Osteoblast (primary cell): ENCODE data around the gene DIP2C. TPM values are rescaled to one million over a fixed set of nuclear protein-coding genes. Genes with fewer than 3 reads are reported as not detected.
A peak's percentile ranks its signal among the peaks of the same experiment; 100 is the strongest.

ENCODE experiments used
- DNase-seq: peaks from one replicate; pipeline ENCODE4 v3.0.0; 2011; ENCODE audit warnings: low spot score, mixed read lengths; ENCODE audit not compliant: insufficient read length; ENCODE audit errors: missing footprints
- H2AFZ ChIP-seq: 2 replicates; pipeline ENCODE4 v1.6.0; 2011; ENCODE audit warnings: mild to moderate bottlenecking, low read length
- H3K27ac ChIP-seq: 2 replicates; pipeline ENCODE4 v1.5.1; 2011; ENCODE audit warnings: mild to moderate bottlenecking, low read depth, low read length, moderate library complexity
- H3K27me3 ChIP-seq: 2 replicates; pipeline ENCODE4 v1.6.0; 2012; ENCODE audit warnings: mild to moderate bottlenecking, control low read depth, inconsistent platforms, low read length, moderate library complexity; ENCODE audit not compliant: insufficient read depth
- H3K36me3 ChIP-seq: 2 replicates; pipeline ENCODE4 v1.5.1; 2011; ENCODE audit warnings: mild to moderate bottlenecking, low read length, control low read depth, moderate library complexity; ENCODE audit not compliant: insufficient read depth
- H3K4me1 ChIP-seq: 2 replicates; pipeline ENCODE4 v1.5.1; 2011; ENCODE audit warnings: mild to moderate bottlenecking, low read length, control low read depth, moderate library complexity; ENCODE audit not compliant: insufficient read depth
- H3K4me2 ChIP-seq: 2 replicates; pipeline ENCODE4 v1.6.0; 2011; ENCODE audit warnings: mild to moderate bottlenecking, low read length; ENCODE audit not compliant: insufficient read depth
- H3K4me3 ChIP-seq: fragments of 200-600 bp; sonication (generic); 3 replicates; pipeline ENCODE4 v1.5.1; 2012; ENCODE audit warnings: mild to moderate bottlenecking, low read length, inconsistent platforms; ENCODE audit not compliant: insufficient read depth
- H3K79me2 ChIP-seq: 2 replicates; pipeline ENCODE4 v1.6.0; 2012; ENCODE audit warnings: mild to moderate bottlenecking, low read length, control low read depth, inconsistent platforms; ENCODE audit not compliant: insufficient read depth
- H3K9me3 ChIP-seq: 2 replicates; pipeline ENCODE4 v1.5.1; 2011; ENCODE audit warnings: low read depth, low read length, control low read depth
- H4K20me1 ChIP-seq: 2 replicates; pipeline ENCODE4 v1.6.0; 2012; ENCODE audit warnings: mild to moderate bottlenecking, low read length, control low read depth; ENCODE audit not compliant: insufficient read depth
- total RNA-seq: library from RNA; depleted of rRNA; stranded (reverse); fragments of >200 nt; gene quantifications from 2 replicates; pipeline ENCODE4 v1.2.3, GENCODE V29; 2012
- TF ChIP-seq, protein P1 (sequence below): IDR thresholded peaks from 2 replicates; pipeline ENCODE4 v1.5.1; 2011; ENCODE audit warnings: mild to moderate bottlenecking, low read depth, low read length, moderate library complexity; ENCODE audit errors: extremely low read depth

Gene DIP2C
- total RNA-seq, 1 donor, result 36.9 TPM

DNA sequence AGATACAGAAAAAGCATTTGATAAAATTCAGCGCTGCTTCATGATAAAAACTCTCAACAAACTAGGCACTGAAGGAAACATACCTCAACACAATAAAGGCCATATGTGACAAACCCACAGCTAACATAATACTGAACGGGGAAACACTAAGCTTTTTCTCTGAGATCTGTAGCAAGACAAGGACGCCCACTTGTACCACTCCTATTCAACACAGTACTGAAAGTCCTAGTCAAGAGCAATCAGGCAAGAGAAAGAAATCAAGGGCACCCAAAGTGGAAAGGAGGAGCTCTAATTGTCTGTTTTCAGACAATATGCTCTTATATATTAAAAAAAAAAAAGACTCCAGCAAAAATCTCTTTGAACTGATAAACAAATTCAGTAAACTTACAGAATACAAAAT lies 13.3 kb downstream of the DIP2C start:
- H3K4me1 ChIP-seq, result peaks cover 9% of the 10 kb centered on the region
- no peaks in the 10 kb centered on the region for H3K27me3 ChIP-seq
- H3K79me2 ChIP-seq, result peaks cover 89% of the 10 kb centered on the region
- TF ChIP-seq, protein P1, sequence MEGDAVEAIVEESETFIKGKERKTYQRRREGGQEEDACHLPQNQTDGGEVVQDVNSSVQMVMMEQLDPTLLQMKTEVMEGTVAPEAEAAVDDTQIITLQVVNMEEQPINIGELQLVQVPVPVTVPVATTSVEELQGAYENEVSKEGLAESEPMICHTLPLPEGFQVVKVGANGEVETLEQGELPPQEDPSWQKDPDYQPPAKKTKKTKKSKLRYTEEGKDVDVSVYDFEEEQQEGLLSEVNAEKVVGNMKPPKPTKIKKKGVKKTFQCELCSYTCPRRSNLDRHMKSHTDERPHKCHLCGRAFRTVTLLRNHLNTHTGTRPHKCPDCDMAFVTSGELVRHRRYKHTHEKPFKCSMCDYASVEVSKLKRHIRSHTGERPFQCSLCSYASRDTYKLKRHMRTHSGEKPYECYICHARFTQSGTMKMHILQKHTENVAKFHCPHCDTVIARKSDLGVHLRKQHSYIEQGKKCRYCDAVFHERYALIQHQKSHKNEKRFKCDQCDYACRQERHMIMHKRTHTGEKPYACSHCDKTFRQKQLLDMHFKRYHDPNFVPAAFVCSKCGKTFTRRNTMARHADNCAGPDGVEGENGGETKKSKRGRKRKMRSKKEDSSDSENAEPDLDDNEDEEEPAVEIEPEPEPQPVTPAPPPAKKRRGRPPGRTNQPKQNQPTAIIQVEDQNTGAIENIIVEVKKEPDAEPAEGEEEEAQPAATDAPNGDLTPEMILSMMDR, result no peak
- DNase-seq, result peak; percentile 80
- H3K9me3 ChIP-seq, result no peaks in the 10 kb centered on the region
- peaks cover 50% of the 10 kb centered on the region for H4K20me1 ChIP-seq
- no peaks in the 10 kb centered on the region for H3K36me3 ChIP-seq
- H3K4me2 ChIP-seq, result no peak overlapping the region
- H3K4me3 ChIP-seq, result no peak overlapping the region
- H2AFZ ChIP-seq, result no peak overlapping the region
- H3K27ac ChIP-seq, result no peak overlapping the region

DNA sequence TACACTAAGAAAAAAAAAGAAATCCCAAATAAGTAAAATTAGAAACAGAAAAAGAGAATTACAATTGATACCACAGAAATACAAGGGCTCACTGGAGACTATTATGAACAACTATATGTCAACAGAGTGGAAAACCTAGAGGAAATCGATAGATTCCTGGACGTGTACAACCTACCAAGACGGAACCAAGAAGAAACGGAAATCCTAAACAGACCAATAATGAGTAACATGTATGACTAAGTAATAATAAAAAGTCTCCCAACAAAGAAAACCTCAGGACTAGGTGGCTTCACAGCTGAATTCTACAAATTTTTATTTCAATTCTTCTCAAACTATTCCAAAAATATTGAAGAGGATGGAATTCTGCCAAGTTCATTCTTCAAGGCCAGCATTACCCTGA lies 13.9 kb downstream of the DIP2C start:
- peaks cover 49% of the 10 kb centered on the region for H4K20me1 ChIP-seq
- DNase-seq, result no peak
- H2AFZ ChIP-seq, result no peak overlapping the region
- no peak overlapping the region for H3K4me3 ChIP-seq
- peaks cover 89% of the 10 kb centered on the region for H3K79me2 ChIP-seq
- no peak overlapping the region for H3K4me2 ChIP-seq
- TF ChIP-seq, protein P1, result no peak
- H3K36me3 ChIP-seq, result no peaks in the 10 kb centered on the region
- no peaks in the 10 kb centered on the region for H3K27me3 ChIP-seq
- H3K9me3 ChIP-seq, result no peaks in the 10 kb centered on the region
- H3K27ac ChIP-seq, result no peak overlapping the region
- peaks cover 9% of the 10 kb centered on the region for H3K4me1 ChIP-seq

DNA sequence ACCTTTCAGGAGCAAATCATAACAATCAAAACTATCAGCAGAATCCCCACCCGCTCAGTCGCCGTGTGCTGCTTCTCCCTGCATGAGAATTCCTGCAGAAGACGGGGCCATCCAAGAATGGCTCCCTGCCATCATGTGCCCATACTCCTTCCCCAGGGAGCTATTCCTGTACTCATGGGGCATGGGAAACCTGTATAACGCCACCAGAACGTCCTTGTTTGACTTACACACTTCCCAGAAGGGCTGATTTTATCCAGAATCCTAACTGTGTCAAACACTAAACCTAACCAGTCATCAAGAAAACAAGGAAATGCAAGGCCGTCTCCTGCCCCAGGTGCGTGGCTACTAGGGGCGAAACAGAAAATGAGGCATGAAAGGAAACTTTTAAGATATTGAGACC lies 16.0 kb downstream of the DIP2C start:
- Histone ChIP-seq H2AFZ (no peak overlapping the region), H3K4me1 (peaks cover 9% of the 10 kb centered on the region), H3K9me3 (no peaks in the 10 kb centered on the region), H3K27me3 (no peaks in the 10 kb centered on the region), H3K79me2 (peaks cover 96% of the 10 kb centered on the region), H3K4me2 (no peak overlapping the region), H3K36me3 (no peaks in the 10 kb centered on the region), H3K4me3 (no peak overlapping the region), H3K27ac (no peak overlapping the region), H4K20me1 (peaks cover 56% of the 10 kb centered on the region)
- no peak for DNase-seq
- TF ChIP-seq, protein P1, result no peak

DNA sequence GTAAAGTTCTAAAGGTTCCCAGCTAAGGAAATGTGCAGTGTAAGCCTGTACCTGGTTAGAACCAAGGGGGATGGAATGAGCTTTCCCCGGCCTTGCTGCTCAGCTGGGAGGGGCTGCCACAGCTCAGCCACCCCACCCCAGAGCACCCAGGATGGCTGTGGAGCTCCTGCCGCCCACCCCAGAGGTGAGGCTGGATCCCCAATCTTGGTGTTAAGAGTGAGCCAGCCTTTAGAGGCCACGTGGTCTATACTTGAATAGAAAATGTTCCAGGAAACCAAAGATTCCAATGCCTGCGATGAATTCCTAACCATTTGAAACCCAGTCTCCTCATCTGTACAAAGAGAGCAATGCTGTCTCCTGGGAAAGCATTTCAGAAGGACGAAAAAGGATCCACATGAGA lies 16.5 kb downstream of the DIP2C start:
- Histone ChIP-seq H3K79me2 (peaks cover 96% of the 10 kb centered on the region), H3K9me3 (no peaks in the 10 kb centered on the region), H3K27ac (no peak overlapping the region), H3K4me3 (no peak overlapping the region), H3K4me2 (no peak overlapping the region), H3K27me3 (no peaks in the 10 kb centered on the region), H4K20me1 (peaks cover 61% of the 10 kb centered on the region), H3K36me3 (no peaks in the 10 kb centered on the region), H2AFZ (no peak overlapping the region), H3K4me1 (peaks cover 9% of the 10 kb centered on the region)
- TF ChIP-seq, protein P1, result no peak
- no peak for DNase-seq
